Skeletal muscle satellite cell (primary cell): ENCODE measurements around the gene MUC2.

Experiments used
- H3K27me3 ChIP-seq: 2 replicates; pipeline ENCODE4 v1.7.0; 2013; ENCODE audit warnings: low read length; ENCODE audit not compliant: control insufficient read depth, insufficient read depth
- H3K36me3 ChIP-seq: 2 replicates; pipeline ENCODE4 v1.7.0; 2013; ENCODE audit warnings: mild to moderate bottlenecking, control low read depth, low read length; ENCODE audit not compliant: insufficient read depth
- H3K4me1 ChIP-seq: 2 replicates; pipeline ENCODE4 v1.7.0; 2013; ENCODE audit warnings: low read length; ENCODE audit not compliant: control insufficient read depth, insufficient read depth
- H3K4me2 ChIP-seq: 2 replicates; pipeline ENCODE4 v1.7.0; 2013; ENCODE audit warnings: mild to moderate bottlenecking, low read length
- H3K4me3 ChIP-seq: 2 replicates; pipeline ENCODE4 v1.7.0; 2013; ENCODE audit warnings: low read length
- H3K9ac ChIP-seq: 2 replicates; pipeline ENCODE4 v1.7.0; 2013; ENCODE audit warnings: mild to moderate bottlenecking, low read depth, low read length, moderate library complexity
- H3K9me3 ChIP-seq: replicated peaks from 2 replicates; pipeline ENCODE4 v1.7.0; 2013; ENCODE audit warnings: mild to moderate bottlenecking, control low read depth, low read length

Gene MUC2

GRCh38 chr11:1118755-1119603, 44.3 kb downstream of the MUC2 start:
- H3K4me2 ChIP-seq: no peak overlapping the region
- H3K4me3 ChIP-seq: no peak overlapping the region
- no peak overlapping the region for H3K9ac ChIP-seq
- H3K4me1 ChIP-seq: no peaks in the 10 kb centered on the region
- peaks cover 24% of the 10 kb centered on the region for H3K27me3 ChIP-seq
- no peaks in the 10 kb centered on the region for H3K36me3 ChIP-seq
- no peaks in the 10 kb centered on the region for H3K9me3 ChIP-seq

- Histone ChIP-seq H3K4me2 (no peak overlapping the region), H3K9me3 (no peaks in the 10 kb centered on the region), H3K4me1 (no peaks in the 10 kb centered on the region), H3K36me3 (no peaks in the 10 kb centered on the region), H3K9ac (no peak overlapping the region), H3K27me3 (peaks cover 25% of the 10 kb centered on the region), H3K4me3 (no peak overlapping the region)
These were observed 45.0 kb downstream of the MUC2 start for GRCh38 chr11:1119604-1120146.

GRCh38 chr11:1120532-1121330, 46.1 kb downstream of the MUC2 start:
- Histone ChIP-seq H3K27me3 (peaks cover 22% of the 10 kb centered on the region), H3K4me2 (no peak overlapping the region), H3K36me3 (no peaks in the 10 kb centered on the region), H3K9ac (no peak overlapping the region), H3K4me3 (no peak overlapping the region), H3K4me1 (no peaks in the 10 kb centered on the region), H3K9me3 (no peaks in the 10 kb centered on the region)

GRCh38 chr11:1121331-1121812, 46.7 kb downstream of the MUC2 start:
- Histone ChIP-seq H3K36me3 (no peaks in the 10 kb centered on the region), H3K4me1 (no peaks in the 10 kb centered on the region), H3K9me3 (no peaks in the 10 kb centered on the region), H3K4me3 (no peak overlapping the region), H3K27me3 (peaks cover 18% of the 10 kb centered on the region), H3K9ac (no peak overlapping the region), H3K4me2 (no peak overlapping the region)

- Histone ChIP-seq H3K4me3 (no peak overlapping the region), H3K4me1 (no peaks in the 10 kb centered on the region), H3K4me2 (no peak overlapping the region), H3K9me3 (no peaks in the 10 kb centered on the region), H3K36me3 (no peaks in the 10 kb centered on the region), H3K9ac (no peak overlapping the region), H3K27me3 (peaks cover 14% of the 10 kb centered on the region)
These were observed 47.4 kb downstream of the MUC2 start for GRCh38 chr11:1121813-1122663.

GRCh38 chr11:1122664-1123002, 48.0 kb downstream of the MUC2 start:
- Histone ChIP-seq H3K27me3 (peaks cover 11% of the 10 kb centered on the region), H3K9me3 (no peaks in the 10 kb centered on the region), H3K4me1 (no peaks in the 10 kb centered on the region), H3K4me2 (no peak overlapping the region), H3K36me3 (no peaks in the 10 kb centered on the region), H3K4me3 (no peak overlapping the region), H3K9ac (no peak overlapping the region)

GRCh38 chr11:1123970-1124369, 49.3 kb downstream of the MUC2 start:
- Histone ChIP-seq H3K4me1 (no peaks in the 10 kb centered on the region), H3K9ac (no peak overlapping the region), H3K9me3 (no peaks in the 10 kb centered on the region), H3K4me2 (no peak overlapping the region), H3K36me3 (no peaks in the 10 kb centered on the region), H3K4me3 (no peak overlapping the region), H3K27me3 (peaks cover 16% of the 10 kb centered on the region)
